GM12874 (cell line): Measurements from ENCODE around the gene C1orf35.

ENCODE experiments used
- TF ChIP-seq, protein P1 (sequence below): IDR thresholded peaks from 2 replicates; pipeline ENCODE4 v1.5.1; 2011; ENCODE audit warnings: low read depth, mild to moderate bottlenecking, control low read depth, low read length, moderate library complexity; ENCODE audit not compliant: insufficient read depth

C1orf35 gene

DNA sequence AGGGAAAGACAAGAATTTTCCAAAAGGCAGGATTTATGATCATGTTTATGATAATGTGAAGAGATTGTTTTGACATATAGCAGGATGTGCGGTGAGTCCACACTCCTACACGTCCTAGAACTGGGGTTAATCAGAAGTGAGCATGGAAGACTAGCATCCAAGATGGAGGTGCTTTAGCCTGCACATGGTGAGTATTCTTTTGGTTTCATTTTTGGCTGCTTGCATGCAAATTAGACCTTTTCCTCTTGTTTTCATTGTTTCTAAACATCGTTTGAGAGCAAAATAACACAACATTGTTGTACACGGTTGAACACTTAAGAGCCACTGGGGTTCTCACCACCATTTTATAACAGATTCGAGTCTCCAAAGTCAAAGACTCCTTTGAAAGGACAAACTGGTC, 22.1 kb upstream of the C1orf35 start:
- TF ChIP-seq, protein P1, sequence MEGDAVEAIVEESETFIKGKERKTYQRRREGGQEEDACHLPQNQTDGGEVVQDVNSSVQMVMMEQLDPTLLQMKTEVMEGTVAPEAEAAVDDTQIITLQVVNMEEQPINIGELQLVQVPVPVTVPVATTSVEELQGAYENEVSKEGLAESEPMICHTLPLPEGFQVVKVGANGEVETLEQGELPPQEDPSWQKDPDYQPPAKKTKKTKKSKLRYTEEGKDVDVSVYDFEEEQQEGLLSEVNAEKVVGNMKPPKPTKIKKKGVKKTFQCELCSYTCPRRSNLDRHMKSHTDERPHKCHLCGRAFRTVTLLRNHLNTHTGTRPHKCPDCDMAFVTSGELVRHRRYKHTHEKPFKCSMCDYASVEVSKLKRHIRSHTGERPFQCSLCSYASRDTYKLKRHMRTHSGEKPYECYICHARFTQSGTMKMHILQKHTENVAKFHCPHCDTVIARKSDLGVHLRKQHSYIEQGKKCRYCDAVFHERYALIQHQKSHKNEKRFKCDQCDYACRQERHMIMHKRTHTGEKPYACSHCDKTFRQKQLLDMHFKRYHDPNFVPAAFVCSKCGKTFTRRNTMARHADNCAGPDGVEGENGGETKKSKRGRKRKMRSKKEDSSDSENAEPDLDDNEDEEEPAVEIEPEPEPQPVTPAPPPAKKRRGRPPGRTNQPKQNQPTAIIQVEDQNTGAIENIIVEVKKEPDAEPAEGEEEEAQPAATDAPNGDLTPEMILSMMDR = no peak

DNA sequence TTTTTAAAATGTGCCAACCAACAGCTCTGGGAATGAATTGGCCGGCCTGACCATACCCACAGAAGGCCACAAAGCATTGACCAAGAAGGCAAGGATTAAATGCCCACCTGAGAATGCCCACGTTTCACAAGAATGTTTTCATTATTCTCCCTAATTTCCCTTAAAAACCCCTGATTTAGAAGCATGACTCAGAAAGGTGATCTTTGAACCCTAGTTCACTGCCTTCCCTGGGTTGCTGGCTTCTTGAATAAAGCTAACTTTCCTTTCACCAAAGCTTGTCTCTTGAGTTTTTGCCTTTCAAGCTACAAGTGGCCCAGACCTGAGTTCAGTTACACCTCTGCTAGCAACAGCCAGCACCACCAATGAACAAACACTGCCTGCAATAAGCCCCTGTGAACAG, 20.4 kb upstream of the C1orf35 start:
- TF ChIP-seq, protein P1 = no peak

DNA sequence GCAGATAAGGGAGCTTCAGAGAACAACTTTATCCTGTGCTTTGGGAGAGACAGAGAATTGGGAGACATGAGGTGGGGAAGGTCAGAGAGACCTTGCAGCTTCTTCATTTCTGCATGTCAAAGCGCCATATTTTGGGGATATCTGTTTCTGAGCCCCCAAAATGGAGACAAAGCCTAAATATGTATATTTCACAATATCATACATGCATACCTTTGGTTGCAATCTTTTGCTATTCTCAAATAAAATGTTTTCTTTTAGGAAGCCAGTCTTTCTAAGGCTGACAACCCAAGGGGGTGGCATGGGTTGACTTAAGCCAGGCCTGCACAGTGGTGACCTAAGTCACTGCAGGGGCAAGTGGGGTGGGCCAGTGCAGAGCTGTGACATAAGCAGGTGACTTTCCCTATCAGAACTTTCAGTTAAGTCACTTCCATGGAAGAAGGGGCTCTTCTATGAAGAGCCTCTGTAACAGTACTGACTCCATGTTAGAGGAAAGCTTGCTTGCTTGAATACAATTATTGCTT, 19.9 kb upstream of the C1orf35 start:
- TF ChIP-seq, protein P1 = no peak

DNA sequence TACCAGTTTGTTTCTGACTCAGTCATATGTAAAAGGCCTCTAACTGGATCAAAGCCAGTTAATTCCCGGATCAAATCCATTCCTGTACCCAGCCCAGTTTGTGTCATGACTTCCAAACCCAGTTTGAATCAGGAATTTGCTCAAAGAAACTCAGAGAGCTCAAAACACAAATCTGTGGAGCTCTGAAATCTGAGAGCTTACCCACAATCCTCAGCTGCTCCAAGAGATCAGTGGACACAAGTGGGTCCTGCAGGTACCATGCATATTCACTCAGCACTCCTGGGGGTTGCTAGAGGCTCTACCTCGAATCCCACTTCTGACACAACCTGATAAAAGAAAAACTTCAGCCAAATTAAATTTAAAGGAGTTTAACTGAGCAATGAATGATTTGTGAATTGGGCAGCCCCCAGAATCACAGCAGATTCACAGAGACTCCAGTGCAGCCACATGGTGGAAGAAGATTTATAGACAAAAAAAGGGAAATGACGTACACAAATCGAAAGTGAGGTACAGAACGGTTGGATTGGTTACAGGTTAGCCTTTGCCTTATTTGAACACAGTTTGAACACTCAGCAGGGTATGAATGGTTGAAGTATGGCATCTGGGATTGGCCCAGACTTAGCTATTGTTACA, 17.8 kb upstream of the C1orf35 start:
- TF ChIP-seq, protein P1 = no peak

DNA sequence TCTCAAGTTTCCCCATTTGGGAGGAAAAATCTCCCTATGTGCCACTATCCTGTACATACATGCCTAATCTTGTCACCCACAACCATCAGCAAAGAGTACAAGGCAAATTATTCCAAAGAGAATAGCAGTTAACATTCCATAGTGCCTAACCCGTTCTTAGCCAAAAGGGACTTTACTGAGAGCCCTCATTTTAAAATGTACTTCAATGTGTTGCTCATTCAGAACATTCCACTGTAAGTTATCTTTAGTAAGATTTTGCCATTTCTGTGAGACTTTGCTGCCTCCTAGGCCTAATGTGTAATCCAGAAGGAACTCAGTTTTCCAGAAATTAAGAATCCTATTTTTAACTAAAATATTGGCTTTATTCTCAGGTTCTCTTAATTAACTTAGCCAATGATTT, 17.2 kb upstream of the C1orf35 start:
- TF ChIP-seq, protein P1 = no peak

DNA sequence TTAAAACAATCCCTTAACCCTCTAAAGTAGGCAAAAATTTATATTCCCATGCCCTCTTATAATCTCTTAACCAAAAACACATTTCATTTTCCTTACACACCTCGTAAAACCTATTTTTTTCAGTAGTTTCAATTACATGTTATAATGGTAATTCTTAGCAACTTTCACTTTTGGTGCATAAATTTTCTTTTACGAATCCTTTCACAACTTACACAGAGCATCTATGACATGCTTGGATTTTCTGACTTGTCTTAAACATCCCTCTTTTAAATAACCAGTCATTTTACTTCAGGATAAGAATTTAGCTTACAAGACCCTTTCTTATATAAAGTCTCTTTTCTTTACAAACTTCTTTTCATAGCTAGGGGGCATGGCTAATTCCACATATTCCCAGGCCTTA, 14.9 kb upstream of the C1orf35 start:
- TF ChIP-seq, protein P1 = no peak

DNA sequence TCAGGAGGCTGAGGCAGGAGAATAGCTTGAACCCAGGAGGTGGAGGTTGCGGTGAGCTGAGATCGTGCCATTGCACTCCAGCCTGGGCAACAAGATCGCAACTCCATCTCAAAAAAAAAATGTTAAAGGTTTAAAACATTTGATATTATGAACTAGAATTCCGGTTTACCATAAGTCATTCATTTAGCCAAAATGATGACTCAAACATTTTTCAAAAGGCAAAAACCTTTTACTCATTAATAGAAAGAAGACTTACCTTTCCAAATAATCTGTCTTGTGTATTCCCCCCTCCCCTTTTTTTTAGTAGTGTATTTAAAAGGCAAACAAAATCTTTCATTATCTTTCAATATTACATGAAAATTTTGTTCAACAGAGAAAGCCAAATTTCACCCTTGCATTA, 14.2 kb upstream of the C1orf35 start:
- TF ChIP-seq, protein P1 = no peak
